HG03135 (cell line): ENCODE results near the gene TMED1.

Experiments
- ATAC-seq: cut with Tn5 transposase; IDR thresholded peaks from one replicate; pipeline ENCODE4 v1.9.1; 2021; ENCODE audit warnings: mild to moderate bottlenecking, moderate library complexity; ENCODE audit not compliant: unreplicated experiment

Gene TMED1

DNA sequence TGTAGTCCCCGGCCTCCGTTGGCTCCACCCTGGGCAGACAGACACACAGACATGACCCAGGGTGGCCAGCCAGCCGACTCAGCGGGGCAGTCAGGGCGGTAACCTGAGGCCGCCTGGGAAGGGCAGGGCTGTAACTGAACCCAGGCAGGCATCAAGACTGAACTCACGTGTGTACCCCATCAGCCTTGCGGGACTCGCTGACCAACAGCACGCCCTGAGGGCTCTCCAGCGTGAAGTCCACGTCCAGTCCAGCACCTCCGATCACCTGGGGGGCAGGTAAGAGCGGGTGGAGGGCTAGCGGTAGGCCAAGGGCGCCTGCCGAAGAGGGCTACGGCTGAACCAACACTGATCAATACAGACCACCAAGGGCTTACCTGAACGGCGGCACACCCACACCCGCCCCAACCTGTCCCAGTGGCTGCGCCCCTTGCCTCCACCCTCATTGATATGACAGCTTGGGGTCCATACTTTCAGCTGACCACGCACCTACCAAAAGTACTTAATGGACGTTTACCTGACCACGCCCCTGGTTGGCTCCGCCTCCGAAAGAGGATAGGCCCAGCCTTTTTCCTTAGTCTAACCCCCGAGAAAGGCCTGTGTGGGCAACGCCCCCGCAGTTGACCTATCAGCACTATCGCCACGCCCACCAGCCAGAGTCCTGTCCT is 791 bp downstream of the TMED1 start:
- no peak for ATAC-seq

DNA sequence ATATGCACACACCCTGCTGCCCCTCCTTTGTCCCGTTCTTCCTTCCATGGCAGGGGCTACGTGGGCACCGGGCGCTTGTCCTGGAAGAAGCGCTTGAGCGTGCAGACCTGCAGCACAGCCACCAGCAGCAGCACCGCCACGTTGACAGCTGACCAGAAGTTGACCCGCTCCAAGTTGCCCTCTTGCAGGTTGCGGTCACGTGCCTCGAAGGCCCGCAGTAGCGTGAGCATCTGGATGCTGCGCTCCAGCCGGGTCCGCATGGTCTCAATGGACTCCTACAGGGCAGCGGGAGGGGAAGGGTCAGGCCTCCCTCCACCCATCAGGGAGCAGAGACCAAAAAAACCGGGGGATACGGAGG is 3.1 kb downstream of the TMED1 start:
- no peak for ATAC-seq

DNA sequence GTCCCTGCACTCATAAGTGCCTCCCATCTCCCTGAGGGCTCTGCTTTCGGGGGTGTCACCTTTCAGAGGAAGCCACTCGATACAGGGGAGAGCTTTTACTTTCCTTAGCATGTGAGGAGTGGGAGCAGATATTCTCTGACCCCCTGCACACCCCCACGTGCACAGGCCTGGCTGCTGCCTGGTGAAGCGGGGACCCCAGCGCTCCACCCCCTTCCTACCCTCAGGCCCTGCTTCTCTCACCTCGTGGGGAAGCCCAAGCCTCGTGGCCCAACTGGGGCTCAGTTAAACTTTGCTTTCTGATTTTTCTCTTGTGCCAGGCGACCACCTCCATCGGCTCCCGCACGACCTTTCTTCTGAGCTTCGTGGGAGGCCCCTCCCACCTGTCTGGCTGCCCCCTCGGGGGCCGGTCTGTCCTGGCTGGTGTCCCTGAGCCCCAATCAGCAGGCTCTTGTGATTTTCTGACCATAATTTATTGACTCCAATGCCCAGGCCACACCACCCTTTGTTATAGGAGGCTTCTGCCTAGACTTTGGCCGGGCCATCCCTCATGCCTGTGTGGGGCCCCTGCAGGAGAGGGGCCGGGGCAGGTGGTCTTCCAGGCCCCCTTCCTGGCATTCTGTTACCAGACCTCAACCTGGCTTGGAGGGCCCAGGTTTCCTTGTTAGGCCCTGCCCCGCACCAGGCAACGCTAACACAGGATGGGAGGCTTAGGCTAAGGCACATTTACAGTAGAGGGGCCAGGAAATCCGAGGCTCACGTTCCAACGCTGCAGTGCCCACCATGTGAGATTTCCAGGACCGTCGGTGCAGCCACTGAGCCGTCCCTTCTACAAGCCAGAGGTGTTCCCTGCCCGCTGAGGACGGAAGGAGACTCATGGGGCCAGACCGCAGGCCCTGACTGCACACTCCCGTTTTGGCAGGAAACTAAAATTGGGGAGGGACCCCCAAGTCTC is 3.7 kb downstream of the TMED1 start:
- no peak for ATAC-seq

DNA sequence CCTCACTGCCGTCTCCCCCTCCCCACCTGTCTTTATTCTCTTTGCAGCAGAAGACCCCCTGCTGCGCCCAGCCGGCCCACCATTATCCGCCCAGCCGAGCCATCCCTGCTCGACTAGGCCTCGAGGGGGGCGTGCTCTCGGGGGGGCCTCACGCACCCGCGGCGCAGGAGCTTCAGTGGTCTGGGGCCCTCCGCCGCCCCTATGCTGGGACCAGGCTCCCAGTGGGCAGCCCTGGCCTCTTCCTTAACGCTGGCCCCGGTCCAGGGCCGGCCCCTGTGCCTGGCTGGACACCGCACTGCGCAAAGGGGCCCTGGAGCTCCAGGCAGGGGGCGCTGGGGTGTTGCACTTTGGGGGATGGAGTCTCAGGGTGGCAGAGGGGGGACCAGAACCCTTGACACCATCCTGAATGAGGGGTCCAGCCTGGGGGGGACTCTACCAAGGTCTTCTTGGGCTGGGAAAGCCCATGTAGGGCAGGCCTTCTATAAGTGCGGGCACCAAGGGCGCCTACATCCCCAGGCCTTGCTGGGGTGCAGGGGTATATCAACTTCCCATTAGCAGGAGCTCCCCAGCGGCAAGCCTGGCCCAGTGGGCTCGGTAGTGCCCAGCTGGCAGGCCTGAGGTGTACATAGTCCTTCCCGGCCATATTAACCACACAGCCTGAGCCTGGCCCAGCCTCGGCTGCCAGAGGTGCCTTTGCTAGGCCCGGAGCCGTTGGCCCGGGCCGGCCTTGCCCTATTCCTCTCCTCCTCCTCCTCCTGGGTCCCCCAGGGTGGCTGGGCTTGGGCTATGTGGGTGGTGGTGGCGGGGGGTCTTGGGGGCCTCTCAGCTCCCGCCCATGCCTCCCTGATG is 4.9 kb downstream of the TMED1 start:
- no peak for ATAC-seq

DNA sequence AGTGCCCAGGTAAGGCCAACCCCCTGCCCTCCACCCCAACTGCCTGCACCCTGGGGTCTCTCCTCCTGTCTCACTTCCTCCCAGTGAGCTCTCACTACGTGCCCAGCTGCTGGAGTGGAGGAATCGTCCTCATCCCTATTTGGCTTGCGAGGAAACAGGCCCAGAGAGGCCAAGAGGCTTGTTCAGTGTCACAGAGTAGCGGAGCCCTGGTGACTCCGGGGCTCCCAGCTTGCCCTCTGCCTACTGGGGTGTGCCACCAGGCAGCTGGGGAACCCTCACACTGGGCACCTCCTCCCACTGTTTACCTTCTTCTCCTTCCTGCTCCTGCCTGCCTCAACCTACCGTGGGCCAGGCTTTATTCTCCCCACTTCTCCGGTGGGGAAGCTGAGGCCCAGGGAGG is 5.6 kb downstream of the TMED1 start:
- no peak for ATAC-seq

DNA sequence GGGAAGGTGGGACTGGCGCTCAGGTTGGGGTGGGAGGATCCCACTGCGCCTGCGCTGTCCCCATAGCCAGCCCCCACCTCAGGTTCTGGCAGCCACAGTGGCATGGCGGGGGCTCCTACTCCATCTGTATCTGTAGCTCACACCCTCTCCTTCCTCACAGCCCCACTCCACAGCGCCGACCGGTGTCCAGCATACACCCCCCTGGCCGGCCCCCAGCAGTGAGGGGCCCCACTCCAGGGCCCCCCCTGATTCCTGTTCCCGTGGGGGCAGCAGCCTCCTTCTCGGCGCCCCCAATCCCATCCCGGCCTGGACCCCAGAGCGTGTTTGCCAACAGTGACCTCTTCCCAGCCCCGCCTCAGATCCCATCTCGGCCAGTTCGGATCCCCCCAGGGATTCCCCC is 6.0 kb downstream of the TMED1 start:
- no peak for ATAC-seq

DNA sequence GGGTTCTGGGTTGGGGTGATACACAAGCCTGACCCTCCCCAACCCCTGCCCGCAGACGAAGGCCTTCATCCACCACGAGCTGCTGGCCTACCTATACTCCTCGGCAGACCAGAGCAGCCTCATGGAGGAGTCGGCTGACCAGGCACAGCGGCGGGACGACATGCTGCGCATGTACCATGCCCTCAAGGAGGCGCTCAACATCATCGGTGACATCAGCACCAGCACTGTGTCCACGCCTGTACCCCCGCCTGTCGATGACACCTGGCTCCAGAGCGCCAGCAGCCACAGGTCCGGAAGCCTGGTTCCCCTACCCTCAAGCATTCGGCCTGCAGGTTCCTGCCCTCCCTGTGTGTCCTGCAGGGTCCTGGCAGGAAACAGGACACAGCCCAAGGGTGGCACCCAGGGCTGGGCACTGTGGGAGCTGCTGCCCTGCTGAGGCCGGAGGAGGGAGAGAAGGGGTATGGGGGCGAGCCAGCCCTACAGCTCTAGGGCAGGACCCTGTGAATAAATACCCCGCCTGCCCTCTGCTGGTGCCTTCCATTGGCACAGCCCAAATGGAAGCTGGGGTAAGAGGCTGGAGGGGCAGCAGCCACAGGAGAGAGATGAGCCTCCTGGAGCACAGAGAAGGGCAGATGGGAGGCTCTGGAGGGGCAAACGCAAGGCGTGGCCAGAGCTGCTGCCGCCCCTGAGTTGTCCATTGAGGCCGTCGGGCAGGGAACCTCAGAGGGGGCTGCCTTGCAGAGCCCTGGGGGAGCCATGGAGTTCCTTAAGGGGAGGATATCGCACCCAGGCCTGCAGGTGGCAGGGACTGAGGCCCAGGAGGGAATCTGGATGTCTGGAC is 6.8 kb downstream of the TMED1 start:
- no peak for ATAC-seq

DNA sequence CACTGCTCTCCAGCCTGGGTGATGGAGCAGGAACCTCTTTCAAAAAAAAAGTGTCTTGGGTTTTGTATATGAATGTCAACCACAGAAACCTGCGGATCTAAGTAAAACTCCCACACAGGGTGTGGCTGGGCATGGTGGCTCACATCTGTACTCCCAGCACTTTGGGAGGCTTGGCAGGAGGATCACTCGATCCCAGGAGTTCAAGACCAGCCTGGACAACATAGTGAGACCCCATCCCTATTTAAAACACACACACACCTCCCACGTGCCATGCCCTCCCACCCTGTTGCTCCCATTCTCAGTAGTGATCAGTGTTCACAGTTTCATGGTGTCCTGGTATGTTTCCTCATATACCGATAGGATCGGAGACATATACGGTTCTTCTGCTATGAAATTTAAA is 9.2 kb downstream of the TMED1 start:
- ATAC-seq, result no peak

DNA sequence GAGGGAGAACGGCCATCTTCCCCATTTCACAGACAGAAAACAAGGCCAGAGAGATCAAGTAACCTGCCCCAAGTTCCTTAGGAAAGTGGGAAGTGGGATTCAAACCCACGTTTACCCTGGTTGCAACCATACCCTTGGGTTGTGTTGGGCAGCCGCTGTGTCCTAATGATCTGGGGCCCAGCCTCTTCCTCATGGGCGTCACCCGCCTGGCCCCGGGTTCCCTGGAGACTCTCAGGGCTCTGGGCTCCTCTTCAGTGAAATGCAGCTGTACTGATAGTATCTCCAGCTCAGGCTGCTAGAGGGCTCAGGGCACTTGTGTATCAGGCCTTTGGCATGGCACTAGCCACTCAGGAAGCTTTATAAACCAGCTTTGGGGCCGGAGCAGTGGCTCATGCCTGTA is 9.8 kb downstream of the TMED1 start:
- no peak for ATAC-seq

DNA sequence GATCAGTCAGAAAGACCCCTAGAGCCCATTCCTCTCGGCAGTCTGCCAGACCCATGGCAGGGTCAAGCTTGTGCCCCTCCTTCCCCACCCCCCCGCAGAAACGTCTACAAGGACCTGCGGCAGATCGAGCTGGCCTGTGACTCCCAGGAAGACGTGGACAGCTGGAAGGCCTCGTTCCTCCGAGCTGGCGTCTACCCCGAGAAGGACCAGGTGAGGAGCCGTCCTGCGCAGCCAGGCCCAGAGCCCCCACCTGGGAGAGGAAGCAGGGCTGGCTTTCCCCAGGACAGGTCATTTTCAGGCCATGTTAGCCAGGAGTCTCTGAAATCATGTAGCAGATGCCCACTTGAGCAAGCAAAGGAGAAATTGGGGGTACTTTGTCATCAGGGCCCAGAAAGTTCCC is 12.3 kb downstream of the TMED1 start:
- ATAC-seq, result no peak

DNA sequence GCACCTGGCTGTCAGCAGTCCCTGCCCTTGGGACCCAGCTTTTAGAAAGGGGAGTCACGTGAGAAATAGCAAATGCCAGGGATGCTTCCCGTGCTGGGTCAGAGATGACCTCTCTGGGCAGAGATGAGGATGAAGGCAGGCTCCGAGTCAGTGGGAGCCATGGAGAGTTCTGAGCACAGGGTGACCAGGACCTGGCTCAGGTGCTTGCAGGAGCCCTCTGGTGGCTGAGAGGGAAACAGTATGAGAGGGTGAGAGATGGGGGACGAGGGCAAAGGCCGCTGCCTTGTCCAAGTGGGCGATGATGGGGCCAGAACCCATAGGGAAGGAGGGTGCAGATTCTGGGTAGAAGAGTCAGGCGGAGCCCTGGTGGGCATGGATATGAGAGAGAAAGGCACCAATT is 15.8 kb downstream of the TMED1 start:
- no peak for ATAC-seq

DNA sequence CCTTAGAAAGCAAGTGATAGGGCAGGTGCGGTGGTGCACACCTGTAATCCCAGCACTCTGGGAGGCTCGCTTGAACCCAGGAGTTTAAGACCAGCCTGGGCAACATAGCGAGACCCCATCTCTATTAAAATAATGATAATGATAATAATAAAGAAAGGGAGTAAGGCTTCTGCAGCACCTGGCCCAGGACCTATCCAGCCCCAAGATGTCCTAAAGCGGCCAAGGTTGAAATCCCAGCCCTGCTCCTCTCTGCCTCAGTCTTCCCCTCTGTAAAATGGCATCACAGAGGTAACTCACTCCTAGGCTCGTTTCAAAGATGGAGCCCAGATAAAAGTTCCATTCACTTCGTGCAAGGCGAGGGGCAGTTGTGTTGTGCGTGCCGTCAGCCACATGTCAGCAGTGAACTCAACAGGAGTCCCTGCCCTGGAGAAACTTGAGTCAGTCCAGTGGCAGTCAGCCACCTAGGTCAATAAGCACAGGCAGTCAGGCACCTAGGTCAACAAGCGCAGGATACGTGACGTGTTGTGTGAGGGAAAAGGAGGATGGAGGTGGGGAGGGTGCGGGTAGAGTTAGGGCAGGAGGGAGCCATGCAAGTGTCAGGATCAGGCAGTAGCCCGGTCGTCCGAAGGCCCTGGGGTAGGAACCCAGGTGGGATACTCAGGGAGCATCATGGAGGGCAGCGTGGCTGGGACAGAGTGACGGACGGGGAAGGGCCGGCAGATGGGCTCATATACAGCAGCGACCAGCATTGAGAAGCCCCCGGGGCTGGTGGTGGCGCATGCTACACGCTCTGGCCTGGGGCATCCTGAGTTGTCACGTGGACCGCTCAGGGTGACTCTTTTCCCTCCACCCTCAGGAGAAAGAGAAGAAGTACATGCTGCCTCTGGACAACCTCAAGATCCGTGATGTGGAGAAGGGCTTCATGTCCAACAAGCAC is 16.6 kb downstream of the TMED1 start:
- ATAC-seq, result no peak

DNA sequence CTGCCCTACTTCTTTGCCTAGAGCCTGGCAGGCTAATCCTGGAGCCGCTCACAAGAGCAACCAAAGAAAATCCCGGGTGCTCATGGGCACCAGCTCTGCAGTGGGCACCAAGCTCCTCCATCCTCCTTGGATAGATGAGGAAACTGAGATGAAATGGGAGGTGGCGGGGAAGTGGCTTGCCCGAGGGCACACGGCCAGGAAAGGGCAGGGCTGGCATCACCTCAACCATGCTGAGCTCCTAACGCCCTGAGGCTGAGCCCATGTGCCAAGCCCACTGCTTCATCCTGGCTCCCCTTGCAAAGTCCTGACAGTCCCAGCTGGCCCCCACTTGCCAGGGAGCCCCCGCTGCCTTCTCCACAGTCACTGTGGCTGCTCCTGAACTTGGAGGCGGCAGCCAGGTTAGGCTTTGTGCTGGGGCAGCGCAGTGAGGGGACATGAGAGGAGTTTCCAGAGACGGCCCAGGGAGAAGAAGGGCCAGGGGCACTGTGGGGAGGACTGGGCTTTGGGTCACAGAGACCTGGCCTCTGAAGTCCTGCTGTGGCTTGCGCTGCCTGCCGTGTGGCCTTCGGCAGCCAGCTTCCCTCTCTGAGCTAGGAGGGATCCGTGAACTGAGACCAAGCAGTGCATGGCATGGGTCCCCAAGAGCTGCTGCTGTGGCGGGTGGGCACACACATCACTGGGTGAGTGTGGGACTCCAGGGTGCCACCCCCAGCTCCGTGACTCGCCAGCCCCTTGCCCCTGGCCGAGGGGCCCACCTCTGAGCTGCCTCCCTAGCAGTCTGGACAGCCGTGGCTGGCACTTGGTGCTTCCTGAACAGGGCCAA is 17.5 kb downstream of the TMED1 start:
- no peak for ATAC-seq

DNA sequence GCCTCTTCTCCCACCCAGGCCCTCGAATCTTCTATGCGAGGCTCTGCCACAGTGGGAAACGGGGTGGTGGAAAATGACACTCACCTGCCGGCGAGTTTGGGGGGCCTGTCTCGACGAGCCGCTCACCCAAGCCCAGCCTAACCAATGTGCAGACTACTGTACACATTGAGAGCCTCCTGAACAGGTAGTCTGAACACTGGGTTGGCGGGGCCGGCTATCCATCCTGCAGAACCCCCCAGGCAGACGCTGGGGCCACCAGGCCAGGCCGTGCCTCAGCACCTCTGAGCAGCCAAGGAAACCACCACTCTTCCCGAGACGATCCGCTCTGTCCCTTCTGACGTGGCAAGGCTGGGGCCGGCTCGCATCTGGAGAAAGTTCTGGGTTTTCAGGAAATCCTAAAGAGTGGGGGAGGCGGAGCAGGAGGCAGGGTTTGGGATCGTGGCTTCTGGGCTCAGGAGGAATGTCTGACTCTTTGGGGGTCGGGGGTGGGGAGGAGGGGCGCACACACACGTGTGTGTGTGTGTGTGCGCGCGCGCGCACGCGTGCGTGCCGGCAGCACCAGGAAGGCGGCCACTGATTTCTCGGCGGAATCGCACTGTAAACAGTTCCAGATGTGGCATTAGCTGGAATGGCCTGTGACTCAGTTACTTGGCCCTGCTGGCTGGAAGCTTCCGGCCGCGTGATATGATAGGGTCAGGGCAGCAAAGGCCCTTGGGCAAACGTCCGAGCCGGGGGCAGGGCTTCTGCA is 18.5 kb downstream of the TMED1 start:
- ATAC-seq, result no peak

DNA sequence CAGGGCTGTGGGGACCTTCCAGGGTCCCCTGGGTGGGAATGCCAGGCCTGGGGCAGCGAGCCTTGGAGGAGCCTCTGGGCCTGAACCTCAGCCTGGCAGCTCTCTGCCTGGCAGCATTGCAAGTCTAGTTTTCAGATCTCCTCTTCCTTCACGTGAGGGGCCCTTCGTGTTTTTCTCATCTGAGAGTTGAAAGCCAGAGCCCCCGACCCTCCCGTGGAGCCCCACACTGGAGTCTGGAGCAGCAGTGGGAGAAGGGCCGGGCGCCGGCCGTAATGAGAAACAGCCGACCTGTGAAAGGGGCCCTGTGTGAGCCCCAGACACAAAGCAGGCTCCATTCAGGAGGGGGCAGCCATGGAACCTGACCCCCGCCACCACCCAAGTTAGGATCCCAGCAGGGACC is 19.3 kb downstream of the TMED1 start:
- no peak for ATAC-seq

DNA sequence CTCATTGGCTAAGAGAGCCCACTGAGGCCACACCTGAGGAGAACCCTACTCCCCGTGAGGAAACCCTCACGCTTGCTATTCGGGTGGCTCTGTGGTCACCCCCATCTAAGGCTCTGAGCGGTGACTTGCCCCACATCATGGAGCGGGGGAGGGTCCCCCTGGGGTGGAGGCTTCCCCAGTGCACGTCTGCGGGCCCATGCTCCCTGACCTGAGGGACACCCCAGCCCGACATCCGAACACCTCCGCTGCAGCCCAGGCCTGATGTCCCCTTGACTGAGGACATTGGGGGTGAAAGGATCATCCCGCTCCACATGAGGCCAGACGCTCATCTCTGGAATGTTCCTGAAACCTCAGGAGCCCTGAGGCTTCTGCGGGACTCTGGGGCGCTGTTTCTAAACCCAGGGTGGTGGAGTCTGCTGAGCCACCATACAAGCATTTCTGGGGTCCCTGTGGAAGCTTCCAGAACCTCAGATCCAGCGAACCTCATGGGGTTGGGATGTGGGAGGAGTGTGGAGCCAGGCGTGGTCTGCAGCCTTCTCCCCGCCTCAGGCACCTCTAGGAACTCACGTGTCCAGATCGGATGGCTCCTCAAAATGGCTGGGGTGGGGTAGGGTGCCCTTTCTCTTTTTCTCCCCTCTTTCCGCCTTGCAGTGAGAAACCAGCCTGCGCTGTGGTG is 19.9 kb downstream of the TMED1 start:
- no peak for ATAC-seq

DNA sequence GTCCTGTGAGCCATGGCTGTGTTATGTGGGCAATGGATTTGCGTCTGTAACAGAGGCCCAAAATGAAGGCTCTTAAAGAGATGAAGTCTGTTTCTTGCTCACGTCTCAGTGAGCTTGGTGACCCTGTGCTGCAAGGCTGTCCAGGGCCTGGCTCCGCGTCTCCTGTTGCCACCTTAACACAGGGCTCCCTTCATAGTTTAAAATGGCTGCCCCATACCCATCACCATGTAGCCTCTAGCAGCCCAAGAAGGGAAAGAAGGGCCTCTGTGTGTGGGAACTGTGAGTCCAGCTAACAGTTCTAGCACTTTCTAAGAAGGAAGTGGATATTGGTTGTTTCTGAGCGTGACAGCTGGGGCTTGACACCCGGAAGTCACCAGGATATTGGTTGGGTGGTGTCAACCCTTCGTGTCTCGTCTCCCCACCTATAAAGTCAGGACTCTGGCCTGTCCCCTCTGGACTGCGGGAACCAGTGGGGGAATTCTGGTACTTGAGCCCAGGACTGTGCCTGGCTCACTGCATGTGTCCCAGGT is 20.9 kb downstream of the TMED1 start:
- no peak for ATAC-seq
